ENCODE data around the gene TEAD1.

TEAD1 gene

GRCh38 chr11:12687740-12688139 is 13.5 kb downstream of the TEAD1 start:
- FAIRE-seq, result no peak

GRCh38 chr11:12689029-12689755 is 15.0 kb downstream of the TEAD1 start:
- FAIRE-seq, result no peak

- FAIRE-seq, result no peak
Observed at GRCh38 chr11:12690663-12691062, 16.4 kb downstream of the TEAD1 start.

GRCh38 chr11:12691473-12691872 is 17.3 kb downstream of the TEAD1 start:
- FAIRE-seq, result no peak

- no peak for FAIRE-seq
Observed at GRCh38 chr11:12692229-12693075, 18.2 kb downstream of the TEAD1 start.

GRCh38 chr11:12693094-12693478 is 18.9 kb downstream of the TEAD1 start:
- no peak for FAIRE-seq

- FAIRE-seq, result no peak
Observed at GRCh38 chr11:12693479-12694182, 19.4 kb downstream of the TEAD1 start.

GRCh38 chr11:12694183-12694531 is 19.9 kb downstream of the TEAD1 start:
- FAIRE-seq, result no peak

- no peak for FAIRE-seq
Observed at GRCh38 chr11:12695221-12695794, 21.1 kb downstream of the TEAD1 start.

GRCh38 chr11:12695873-12696272 is 21.7 kb downstream of the TEAD1 start:
- no peak for FAIRE-seq

GRCh38 chr11:12696911-12697581 is 22.8 kb downstream of the TEAD1 start:
- FAIRE-seq, result no peak

GRCh38 chr11:12698048-12698447 is 23.8 kb downstream of the TEAD1 start:
- FAIRE-seq, result no peak

GRCh38 chr11:12701811-12702592 is 27.8 kb downstream of the TEAD1 start:
- no peak for FAIRE-seq

- no peak for FAIRE-seq
Observed at GRCh38 chr11:12702999-12703453, 28.8 kb downstream of the TEAD1 start.

GRCh38 chr11:12704049-12704448 is 29.8 kb downstream of the TEAD1 start:
- FAIRE-seq, result no peak

GRCh38 chr11:12705874-12706273 is 31.7 kb downstream of the TEAD1 start:
- no peak for FAIRE-seq

- FAIRE-seq, result no peak
Observed at GRCh38 chr11:12706545-12707499, 32.6 kb downstream of the TEAD1 start.

GRCh38 chr11:12707500-12707880 is 33.3 kb downstream of the TEAD1 start:
- no peak for FAIRE-seq

- no peak for FAIRE-seq
Observed at GRCh38 chr11:12711496-12711895, 37.3 kb downstream of the TEAD1 start.

GRCh38 chr11:12712132-12712531 is 37.9 kb downstream of the TEAD1 start:
- no peak for FAIRE-seq

GRCh38 chr11:12715131-12715530 is 40.9 kb downstream of the TEAD1 start:
- FAIRE-seq, result no peak
